Measurements from ENCODE around the gene PRDM15. TPM values are rescaled to one million over a fixed set of nuclear protein-coding genes. Genes with fewer than 3 reads are reported as not detected.

PRDM15 gene
- total and polyA plus RNA-seq, 2 experiments from 2014 or later, result 3.0 to 10.6 TPM

DNA sequence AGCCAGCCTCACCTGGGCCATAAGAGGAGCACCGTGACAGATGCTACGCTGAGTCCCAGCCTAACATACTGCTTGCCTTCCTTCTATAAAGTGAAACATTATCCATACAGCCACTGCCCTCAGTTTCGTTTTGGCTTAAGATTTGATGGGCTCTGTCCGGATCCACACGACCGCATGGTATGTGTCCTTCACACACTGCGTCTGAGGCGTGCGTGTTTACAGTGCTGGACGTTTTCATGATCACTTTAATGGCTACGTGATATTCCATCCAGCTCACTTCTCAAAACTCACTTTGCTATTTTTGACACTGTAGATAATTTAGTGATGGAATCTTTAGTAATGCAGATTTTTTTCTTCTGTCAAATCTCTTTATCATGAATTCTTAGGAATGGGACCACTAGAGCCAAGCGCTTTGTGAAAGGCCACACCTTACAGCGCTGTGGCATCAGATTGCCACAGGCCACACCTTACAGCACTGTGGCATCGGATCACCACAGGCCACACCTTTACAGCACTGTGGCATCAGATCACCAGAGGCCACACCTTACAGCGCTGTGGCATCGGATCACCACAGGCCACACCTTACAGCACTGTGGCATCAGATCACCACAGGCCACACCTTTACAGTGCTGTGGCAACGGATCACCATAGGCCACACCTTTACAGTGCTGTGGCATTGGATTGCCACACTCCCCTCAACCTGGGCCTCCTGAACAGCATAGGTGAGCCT is 47.1 kb downstream of the PRDM15 start (continued):
- TF ChIP-seq, protein P1, sequence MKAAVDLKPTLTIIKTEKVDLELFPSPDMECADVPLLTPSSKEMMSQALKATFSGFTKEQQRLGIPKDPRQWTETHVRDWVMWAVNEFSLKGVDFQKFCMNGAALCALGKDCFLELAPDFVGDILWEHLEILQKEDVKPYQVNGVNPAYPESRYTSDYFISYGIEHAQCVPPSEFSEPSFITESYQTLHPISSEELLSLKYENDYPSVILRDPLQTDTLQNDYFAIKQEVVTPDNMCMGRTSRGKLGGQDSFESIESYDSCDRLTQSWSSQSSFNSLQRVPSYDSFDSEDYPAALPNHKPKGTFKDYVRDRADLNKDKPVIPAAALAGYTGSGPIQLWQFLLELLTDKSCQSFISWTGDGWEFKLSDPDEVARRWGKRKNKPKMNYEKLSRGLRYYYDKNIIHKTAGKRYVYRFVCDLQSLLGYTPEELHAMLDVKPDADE (IDR thresholded peaks at IDR 0.05), result no peak
- TF ChIP-seq ZNF331 (CRISPR knock-in tag; IDR thresholded peaks at IDR 0.05; ENCODE audit: low read depth) (no peak), ZNF114 (CRISPR knock-in tag; IDR thresholded peaks at IDR 0.05) (no peak), EZH2 (IDR thresholded peaks at IDR 0.05; ENCODE audit: low read depth, unreplicated experiment) (no peak), EZH2phosphoT487 (IDR thresholded peaks at IDR 0.05; ENCODE audit: unreplicated experiment) (no peak)
- TF ChIP-seq, protein P2, sequence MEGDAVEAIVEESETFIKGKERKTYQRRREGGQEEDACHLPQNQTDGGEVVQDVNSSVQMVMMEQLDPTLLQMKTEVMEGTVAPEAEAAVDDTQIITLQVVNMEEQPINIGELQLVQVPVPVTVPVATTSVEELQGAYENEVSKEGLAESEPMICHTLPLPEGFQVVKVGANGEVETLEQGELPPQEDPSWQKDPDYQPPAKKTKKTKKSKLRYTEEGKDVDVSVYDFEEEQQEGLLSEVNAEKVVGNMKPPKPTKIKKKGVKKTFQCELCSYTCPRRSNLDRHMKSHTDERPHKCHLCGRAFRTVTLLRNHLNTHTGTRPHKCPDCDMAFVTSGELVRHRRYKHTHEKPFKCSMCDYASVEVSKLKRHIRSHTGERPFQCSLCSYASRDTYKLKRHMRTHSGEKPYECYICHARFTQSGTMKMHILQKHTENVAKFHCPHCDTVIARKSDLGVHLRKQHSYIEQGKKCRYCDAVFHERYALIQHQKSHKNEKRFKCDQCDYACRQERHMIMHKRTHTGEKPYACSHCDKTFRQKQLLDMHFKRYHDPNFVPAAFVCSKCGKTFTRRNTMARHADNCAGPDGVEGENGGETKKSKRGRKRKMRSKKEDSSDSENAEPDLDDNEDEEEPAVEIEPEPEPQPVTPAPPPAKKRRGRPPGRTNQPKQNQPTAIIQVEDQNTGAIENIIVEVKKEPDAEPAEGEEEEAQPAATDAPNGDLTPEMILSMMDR (conservative IDR thresholded peaks at IDR 0.05; ENCODE audit: low read depth in 2 of 2), result no peak

DNA sequence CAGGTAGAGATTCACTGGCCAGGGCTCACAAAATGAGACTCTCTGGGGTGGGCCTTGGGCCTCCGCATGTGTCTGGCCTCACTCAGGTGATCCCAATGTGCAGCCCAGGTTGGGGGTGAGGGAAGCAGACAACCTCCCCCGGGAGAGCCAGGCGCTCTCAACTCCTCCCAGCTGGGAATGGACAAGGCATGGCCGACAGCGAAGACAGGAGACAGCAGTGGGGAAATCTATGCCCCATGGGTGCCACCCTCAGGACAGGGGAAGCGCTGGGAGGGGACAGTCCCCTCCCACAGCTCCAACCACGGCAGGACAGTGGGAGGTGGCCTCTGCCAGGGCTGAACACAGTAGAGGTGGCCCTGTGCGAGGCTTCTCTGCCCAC is 47.7 kb downstream of the PRDM15 start:
- no peak for DNase-seq (ENCODE audit: low spot score)
- Histone ChIP-seq H4K20me1 (replicated peaks; ENCODE audit: insufficient read depth) (no peaks in the 10 kb centered on the region; the same call in none of the 2 replicates), H3K36me3 (ENCODE audit: insufficient read depth) (no peaks in the 10 kb centered on the region), H3K27ac (ENCODE audit: low read depth) (no peak overlapping the region), H3K27me3 (ENCODE audit: insufficient read depth) (no peaks in the 10 kb centered on the region), H3F3A (replicated peaks; ENCODE audit: low read depth) (no peaks in the 10 kb centered on the region), H3K4me1 (ENCODE audit: insufficient read depth) (peaks cover 6% of the 10 kb centered on the region), H3K79me2 (replicated peaks; ENCODE audit: insufficient read depth) (no peaks in the 10 kb centered on the region), H2AFZ (no peak overlapping the region), H3K4me3 (no peak overlapping the region), H3K9me2 (ENCODE audit: insufficient read depth) (0 out of 2 replicates have a peak, but pooled peaks cover 5% of the 10 kb centered on the region), H3K4me2 (no peak overlapping the region)
- no peak for ATAC-seq
- Mint-ChIP-seq H3K36me3 (ENCODE audit: low read depth) (peaks cover 9% of the 10 kb centered on the region), H3K27ac (no peak overlapping the region), H3K9me3 (no peaks in the 10 kb centered on the region), H3K27me3 (ENCODE audit: insufficient read depth, low read depth, poor library complexity) (peaks cover 7% of the 10 kb centered on the region), H3K4me3 (no peak overlapping the region), H3K4me1 (peaks cover 15% of the 10 kb centered on the region)
- TF ChIP-seq, protein P1 (IDR thresholded peaks at IDR 0.05), result no peak
- no peak for TF ChIP-seq NANOG (IDR thresholded peaks at IDR 0.05; ENCODE audit: borderline replicate concordance)

Measured in GM23338 (cell line).